Measurements from ENCODE around the gene RAB1B.

RAB1B gene

GRCh38 chr11:66322732-66323427 lies 54.4 kb downstream of the RAB1B start:
- no peak for DNase-seq (ENCODE audit: low read depth)

- no peak for DNase-seq (ENCODE audit: low read depth)
Observed at GRCh38 chr11:66323684-66324083, 55.2 kb downstream of the RAB1B start.

- no peak for DNase-seq (ENCODE audit: low read depth)
Observed at GRCh38 chr11:66324664-66325063, 56.2 kb downstream of the RAB1B start.

- no peak for DNase-seq (ENCODE audit: low read depth)
Observed at GRCh38 chr11:66325263-66325671, 56.8 kb downstream of the RAB1B start.

GRCh38 chr11:66326261-66327111 lies 58.0 kb downstream of the RAB1B start:
- DNase-seq (ENCODE audit: low read depth), result no peak
